Tibial nerve (tissue), 4 donors: Measurements from ENCODE around the gene ZNF692.

ENCODE experiments used
- EP300 ChIP-seq, 2 donors: sonication (generic); formaldehyde crosslinking; IDR thresholded peaks; one replicate each; pipeline ENCODE4 v1.6.1; 2017; ENCODE audit warnings: antibody characterized with exemption in 2 of 2, mild to moderate bottlenecking in 1 of 2
- POLR2A ChIP-seq, 2 donors: fragments of 450-650 bp; IDR thresholded peaks; one replicate each; pipeline ENCODE4 v1.6.1; 2017; ENCODE audit warnings: antibody characterized with exemption in 2 of 2, mild to moderate bottlenecking in 2 of 2, moderate library complexity in 2 of 2
- TF ChIP-seq, protein P1 (sequence below), 5 experiments: fragments of 200-600 bp in 3 of 5; fragments of 450-650 bp in 2 of 5; sonication (generic) in 3 of 5; IDR thresholded peaks; one replicate each; pipeline ENCODE4 v1.5.1; 2016 to 2019; ENCODE audit warnings: antibody characterized with exemption in 5 of 5, mild to moderate bottlenecking in 3 of 5, moderate library complexity in 2 of 5

DNA sequence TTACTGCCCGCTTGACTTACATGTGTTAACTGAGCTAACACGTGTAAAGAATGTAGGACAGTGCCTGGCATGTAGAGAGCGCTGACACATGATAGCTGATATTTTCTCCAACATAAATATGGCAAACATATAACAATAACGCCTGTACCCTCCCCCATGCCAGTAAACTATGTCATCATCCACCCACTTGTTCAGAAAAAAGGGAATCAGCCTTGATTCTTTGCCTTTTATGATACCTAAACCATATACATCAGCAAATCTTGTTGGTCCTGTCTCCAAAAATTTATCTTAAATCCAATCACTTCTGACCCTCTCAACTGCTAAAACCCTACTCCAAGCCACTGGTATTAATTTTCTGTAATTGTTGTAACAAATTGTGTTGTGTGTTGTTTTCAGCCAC lies 1.1 kb upstream of the ZNF692 start:
- TF ChIP-seq EP300 (IDR thresholded peaks at IDR 0.05) (no peak), POLR2A (IDR thresholded peaks at IDR 0.05) (no peak)
- TF ChIP-seq, protein P1, sequence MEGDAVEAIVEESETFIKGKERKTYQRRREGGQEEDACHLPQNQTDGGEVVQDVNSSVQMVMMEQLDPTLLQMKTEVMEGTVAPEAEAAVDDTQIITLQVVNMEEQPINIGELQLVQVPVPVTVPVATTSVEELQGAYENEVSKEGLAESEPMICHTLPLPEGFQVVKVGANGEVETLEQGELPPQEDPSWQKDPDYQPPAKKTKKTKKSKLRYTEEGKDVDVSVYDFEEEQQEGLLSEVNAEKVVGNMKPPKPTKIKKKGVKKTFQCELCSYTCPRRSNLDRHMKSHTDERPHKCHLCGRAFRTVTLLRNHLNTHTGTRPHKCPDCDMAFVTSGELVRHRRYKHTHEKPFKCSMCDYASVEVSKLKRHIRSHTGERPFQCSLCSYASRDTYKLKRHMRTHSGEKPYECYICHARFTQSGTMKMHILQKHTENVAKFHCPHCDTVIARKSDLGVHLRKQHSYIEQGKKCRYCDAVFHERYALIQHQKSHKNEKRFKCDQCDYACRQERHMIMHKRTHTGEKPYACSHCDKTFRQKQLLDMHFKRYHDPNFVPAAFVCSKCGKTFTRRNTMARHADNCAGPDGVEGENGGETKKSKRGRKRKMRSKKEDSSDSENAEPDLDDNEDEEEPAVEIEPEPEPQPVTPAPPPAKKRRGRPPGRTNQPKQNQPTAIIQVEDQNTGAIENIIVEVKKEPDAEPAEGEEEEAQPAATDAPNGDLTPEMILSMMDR (IDR thresholded peaks at IDR 0.05) = no peak
